ENCODE measurements around the gene CMPK2. TPM values are rescaled to one million over a fixed set of nuclear protein-coding genes. Genes with fewer than 3 reads are reported as not detected.

The CMPK2 gene
- total and polyA plus RNA-seq, 9 of the 15 experiments (the other 6 are each of a cell fraction or from before 2014, with no cell fraction given) = 2.6 to 10.5 (median 5.0) TPM

DNA sequence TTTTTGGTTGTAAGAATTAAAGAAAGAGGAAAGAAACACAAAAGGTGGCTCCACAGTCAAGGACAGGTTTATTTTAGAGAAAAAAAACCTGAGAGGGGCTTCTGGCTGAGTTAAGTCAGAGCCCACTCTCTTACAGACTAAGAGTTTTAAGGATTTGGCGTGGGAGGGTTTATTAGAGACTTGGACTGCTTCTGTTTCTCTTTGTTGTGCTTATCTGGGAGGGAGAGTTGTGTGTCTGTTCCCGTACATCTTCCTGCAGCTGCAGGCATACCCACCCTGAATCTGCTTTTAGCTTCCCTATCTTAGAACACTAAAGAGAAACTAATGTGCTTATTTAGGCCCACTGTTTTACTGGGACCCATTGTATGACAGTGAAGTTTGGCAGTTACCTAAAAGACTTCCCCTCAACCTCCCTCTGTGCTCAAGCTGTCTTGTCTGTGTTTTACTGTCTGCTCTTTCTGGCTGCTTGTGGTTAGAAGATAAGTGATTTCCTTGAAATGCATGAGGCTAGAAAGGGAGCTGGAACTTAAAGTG is 14.6 kb upstream of the CMPK2 start (continued):
- TF ChIP-seq, protein P1, sequence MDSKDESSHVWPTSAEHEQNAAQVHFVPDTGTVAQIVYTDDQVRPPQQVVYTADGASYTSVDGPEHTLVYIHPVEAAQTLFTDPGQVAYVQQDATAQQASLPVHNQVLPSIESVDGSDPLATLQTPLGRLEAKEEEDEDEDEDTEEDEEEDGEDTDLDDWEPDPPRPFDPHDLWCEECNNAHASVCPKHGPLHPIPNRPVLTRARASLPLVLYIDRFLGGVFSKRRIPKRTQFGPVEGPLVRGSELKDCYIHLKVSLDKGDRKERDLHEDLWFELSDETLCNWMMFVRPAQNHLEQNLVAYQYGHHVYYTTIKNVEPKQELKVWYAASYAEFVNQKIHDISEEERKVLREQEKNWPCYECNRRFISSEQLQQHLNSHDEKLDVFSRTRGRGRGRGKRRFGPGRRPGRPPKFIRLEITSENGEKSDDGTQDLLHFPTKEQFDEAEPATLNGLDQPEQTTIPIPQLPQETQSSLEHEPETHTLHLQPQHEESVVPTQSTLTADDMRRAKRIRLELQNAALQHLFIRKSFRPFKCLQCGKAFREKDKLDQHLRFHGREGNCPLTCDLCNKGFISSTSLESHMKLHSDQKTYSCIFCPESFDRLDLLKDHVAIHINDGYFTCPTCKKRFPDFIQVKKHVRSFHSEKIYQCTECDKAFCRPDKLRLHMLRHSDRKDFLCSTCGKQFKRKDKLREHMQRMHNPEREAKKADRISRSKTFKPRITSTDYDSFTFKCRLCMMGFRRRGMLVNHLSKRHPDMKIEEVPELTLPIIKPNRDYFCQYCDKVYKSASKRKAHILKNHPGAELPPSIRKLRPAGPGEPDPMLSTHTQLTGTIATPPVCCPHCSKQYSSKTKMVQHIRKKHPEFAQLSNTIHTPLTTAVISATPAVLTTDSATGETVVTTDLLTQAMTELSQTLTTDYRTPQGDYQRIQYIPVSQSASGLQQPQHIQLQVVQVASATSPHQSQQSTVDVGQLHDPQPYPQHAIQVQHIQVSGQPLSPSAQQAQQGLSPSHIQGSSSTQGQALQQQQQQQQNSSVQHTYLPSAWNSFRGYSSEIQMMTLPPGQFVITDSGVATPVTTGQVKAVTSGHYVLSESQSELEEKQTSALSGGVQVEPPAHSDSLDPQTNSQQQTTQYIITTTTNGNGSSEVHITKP (IDR thresholded peaks at IDR 0.05; ENCODE audit: partially characterized antibody) = no peak
- TF ChIP-seq STAT5A (IDR thresholded peaks at IDR 0.05; ENCODE audit: borderline replicate concordance, low read length) (peak; percentile 98), TARDBP (IDR thresholded peaks at IDR 0.05) (peak; percentile 77), SMAD4 (CRISPR knock-in tag; conservative IDR thresholded peaks at IDR 0.05) (peak; percentile 97), SIRT6 (IDR thresholded peaks at IDR 0.05; ENCODE audit: low read depth, low read length) (no peak), ETV5 (CRISPR knock-in tag; IDR thresholded peaks at IDR 0.05; ENCODE audit: low read depth) (peak; percentile 68), MAZ (CRISPR knock-in tag; conservative IDR thresholded peaks at IDR 0.05 in 1 of 2, IDR thresholded peaks at IDR 0.05 in 1 of 2) (peak in 1 of 2 experiments; percentile 24; a peak in 1 of 4 replicates), ZNF778 (CRISPR knock-in tag; IDR thresholded peaks at IDR 0.05) (no peak), SRF (CRISPR knock-in tag; IDR thresholded peaks at IDR 0.05) (peak in 1 of 2 experiments; percentile 68; a peak in 1 of 4 replicates), POLR2B (IDR thresholded peaks at IDR 0.05; ENCODE audit: low read depth, partially characterized antibody) (no peak), LCOR (CRISPR knock-in tag; IDR thresholded peaks at IDR 0.05) (peak; percentile 71; the same call in 1 of the 2 replicates)
- TF ChIP-seq, protein P2, sequence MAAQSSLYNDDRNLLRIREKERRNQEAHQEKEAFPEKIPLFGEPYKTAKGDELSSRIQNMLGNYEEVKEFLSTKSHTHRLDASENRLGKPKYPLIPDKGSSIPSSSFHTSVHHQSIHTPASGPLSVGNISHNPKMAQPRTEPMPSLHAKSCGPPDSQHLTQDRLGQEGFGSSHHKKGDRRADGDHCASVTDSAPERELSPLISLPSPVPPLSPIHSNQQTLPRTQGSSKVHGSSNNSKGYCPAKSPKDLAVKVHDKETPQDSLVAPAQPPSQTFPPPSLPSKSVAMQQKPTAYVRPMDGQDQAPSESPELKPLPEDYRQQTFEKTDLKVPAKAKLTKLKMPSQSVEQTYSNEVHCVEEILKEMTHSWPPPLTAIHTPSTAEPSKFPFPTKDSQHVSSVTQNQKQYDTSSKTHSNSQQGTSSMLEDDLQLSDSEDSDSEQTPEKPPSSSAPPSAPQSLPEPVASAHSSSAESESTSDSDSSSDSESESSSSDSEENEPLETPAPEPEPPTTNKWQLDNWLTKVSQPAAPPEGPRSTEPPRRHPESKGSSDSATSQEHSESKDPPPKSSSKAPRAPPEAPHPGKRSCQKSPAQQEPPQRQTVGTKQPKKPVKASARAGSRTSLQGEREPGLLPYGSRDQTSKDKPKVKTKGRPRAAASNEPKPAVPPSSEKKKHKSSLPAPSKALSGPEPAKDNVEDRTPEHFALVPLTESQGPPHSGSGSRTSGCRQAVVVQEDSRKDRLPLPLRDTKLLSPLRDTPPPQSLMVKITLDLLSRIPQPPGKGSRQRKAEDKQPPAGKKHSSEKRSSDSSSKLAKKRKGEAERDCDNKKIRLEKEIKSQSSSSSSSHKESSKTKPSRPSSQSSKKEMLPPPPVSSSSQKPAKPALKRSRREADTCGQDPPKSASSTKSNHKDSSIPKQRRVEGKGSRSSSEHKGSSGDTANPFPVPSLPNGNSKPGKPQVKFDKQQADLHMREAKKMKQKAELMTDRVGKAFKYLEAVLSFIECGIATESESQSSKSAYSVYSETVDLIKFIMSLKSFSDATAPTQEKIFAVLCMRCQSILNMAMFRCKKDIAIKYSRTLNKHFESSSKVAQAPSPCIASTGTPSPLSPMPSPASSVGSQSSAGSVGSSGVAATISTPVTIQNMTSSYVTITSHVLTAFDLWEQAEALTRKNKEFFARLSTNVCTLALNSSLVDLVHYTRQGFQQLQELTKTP (IDR thresholded peaks at IDR 0.05; ENCODE audit: low read depth in 1 of 2, partially characterized antibody in 2 of 2) = peak in 1 of 2 experiments; percentile 58
- TF ChIP-seq, protein P3, sequence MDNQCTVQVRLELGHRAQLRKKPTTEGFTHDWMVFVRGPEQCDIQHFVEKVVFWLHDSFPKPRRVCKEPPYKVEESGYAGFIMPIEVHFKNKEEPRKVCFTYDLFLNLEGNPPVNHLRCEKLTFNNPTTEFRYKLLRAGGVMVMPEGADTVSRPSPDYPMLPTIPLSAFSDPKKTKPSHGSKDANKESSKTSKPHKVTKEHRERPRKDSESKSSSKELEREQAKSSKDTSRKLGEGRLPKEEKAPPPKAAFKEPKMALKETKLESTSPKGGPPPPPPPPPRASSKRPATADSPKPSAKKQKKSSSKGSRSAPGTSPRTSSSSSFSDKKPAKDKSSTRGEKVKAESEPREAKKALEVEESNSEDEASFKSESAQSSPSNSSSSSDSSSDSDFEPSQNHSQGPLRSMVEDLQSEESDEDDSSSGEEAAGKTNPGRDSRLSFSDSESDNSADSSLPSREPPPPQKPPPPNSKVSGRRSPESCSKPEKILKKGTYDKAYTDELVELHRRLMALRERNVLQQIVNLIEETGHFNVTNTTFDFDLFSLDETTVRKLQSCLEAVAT (IDR thresholded peaks at IDR 0.05) = peak in 1 of 2 experiments; percentile 97; a peak in 2 of 4 replicates
- TF ChIP-seq, protein P4, sequence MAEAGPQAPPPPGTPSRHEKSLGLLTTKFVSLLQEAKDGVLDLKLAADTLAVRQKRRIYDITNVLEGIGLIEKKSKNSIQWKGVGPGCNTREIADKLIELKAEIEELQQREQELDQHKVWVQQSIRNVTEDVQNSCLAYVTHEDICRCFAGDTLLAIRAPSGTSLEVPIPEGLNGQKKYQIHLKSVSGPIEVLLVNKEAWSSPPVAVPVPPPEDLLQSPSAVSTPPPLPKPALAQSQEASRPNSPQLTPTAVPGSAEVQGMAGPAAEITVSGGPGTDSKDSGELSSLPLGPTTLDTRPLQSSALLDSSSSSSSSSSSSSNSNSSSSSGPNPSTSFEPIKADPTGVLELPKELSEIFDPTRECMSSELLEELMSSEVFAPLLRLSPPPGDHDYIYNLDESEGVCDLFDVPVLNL (CRISPR knock-in tag; IDR thresholded peaks at IDR 0.05; ENCODE audit: low read depth) = no peak
- TF ChIP-seq, protein P5, sequence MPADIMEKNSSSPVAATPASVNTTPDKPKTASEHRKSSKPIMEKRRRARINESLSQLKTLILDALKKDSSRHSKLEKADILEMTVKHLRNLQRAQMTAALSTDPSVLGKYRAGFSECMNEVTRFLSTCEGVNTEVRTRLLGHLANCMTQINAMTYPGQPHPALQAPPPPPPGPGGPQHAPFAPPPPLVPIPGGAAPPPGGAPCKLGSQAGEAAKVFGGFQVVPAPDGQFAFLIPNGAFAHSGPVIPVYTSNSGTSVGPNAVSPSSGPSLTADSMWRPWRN (IDR thresholded peaks at IDR 0.05; ENCODE audit: low read depth) = peak; percentile 49; the same call in 1 of the 2 replicates

Data from K562 (cell line).